T-helper 1 cell treated with Interleukin-12 subunit alpha and Interleukin-12 subunit beta and Interleukin-4 antibody, amounts not matched to agents 30 μg/mL and 1 μg/mL, for 36 hours (primary cell): ENCODE data around the gene TANGO2.

Experiments
- H3K27ac Mint-ChIP-seq: one replicate; pipeline ENCODE4 v1.8.0; 2021; ENCODE audit warnings: mild to moderate bottlenecking, mixed read lengths
- H3K27me3 Mint-ChIP-seq: one replicate; pipeline ENCODE4 v1.8.0; 2021; ENCODE audit warnings: low read depth, mixed read lengths
- H3K36me3 Mint-ChIP-seq: one replicate; pipeline ENCODE4 v1.8.0; 2021; ENCODE audit warnings: low read depth, mixed read lengths
- H3K4me1 Mint-ChIP-seq: one replicate; pipeline ENCODE4 v1.8.0; 2021; ENCODE audit warnings: low read depth, mixed read lengths
- H3K4me3 Mint-ChIP-seq: one replicate; pipeline ENCODE4 v1.8.0; 2021; ENCODE audit warnings: mild to moderate bottlenecking, moderate library complexity, mixed read lengths
- H3K9me3 Mint-ChIP-seq: one replicate; pipeline ENCODE4 v1.8.0; 2021; ENCODE audit warnings: mixed read lengths

The TANGO2 gene

GRCh38 chr22:20087319-20088262, 66.7 kb downstream of the TANGO2 start:
- Mint-ChIP-seq H3K4me3 (no peak overlapping the region), H3K36me3 (peaks cover 41% of the 10 kb centered on the region), H3K9me3 (no peaks in the 10 kb centered on the region), H3K4me1 (peaks cover 32% of the 10 kb centered on the region), H3K27me3 (no peaks in the 10 kb centered on the region), H3K27ac (no peak overlapping the region)

GRCh38 chr22:20088263-20088648, 67.3 kb downstream of the TANGO2 start:
- Mint-ChIP-seq H3K27ac (no peak overlapping the region), H3K9me3 (no peaks in the 10 kb centered on the region), H3K4me3 (no peak overlapping the region), H3K4me1 (peaks cover 26% of the 10 kb centered on the region), H3K27me3 (no peaks in the 10 kb centered on the region), H3K36me3 (peaks cover 41% of the 10 kb centered on the region)

GRCh38 chr22:20089226-20089976, 68.5 kb downstream of the TANGO2 start:
- Mint-ChIP-seq H3K4me3 (no peak overlapping the region), H3K27ac (no peak overlapping the region), H3K4me1 (peaks cover 21% of the 10 kb centered on the region), H3K9me3 (no peaks in the 10 kb centered on the region), H3K36me3 (peaks cover 50% of the 10 kb centered on the region), H3K27me3 (no peaks in the 10 kb centered on the region)

GRCh38 chr22:20089977-20090729, 69.2 kb downstream of the TANGO2 start:
- no peak overlapping the region for H3K4me3 Mint-ChIP-seq
- H3K27ac Mint-ChIP-seq, result no peak overlapping the region
- H3K4me1 Mint-ChIP-seq, result peaks cover 16% of the 10 kb centered on the region
- H3K27me3 Mint-ChIP-seq, result no peaks in the 10 kb centered on the region
- peaks cover 55% of the 10 kb centered on the region for H3K36me3 Mint-ChIP-seq
- H3K9me3 Mint-ChIP-seq, result no peaks in the 10 kb centered on the region

- no peaks in the 10 kb centered on the region for H3K9me3 Mint-ChIP-seq
- no peaks in the 10 kb centered on the region for H3K27me3 Mint-ChIP-seq
- H3K4me3 Mint-ChIP-seq, result no peak overlapping the region
- peaks cover 59% of the 10 kb centered on the region for H3K36me3 Mint-ChIP-seq
- peaks cover 18% of the 10 kb centered on the region for H3K4me1 Mint-ChIP-seq
- H3K27ac Mint-ChIP-seq, result peak overlapping the region; percentile 1
These were observed 69.9 kb downstream of the TANGO2 start for GRCh38 chr22:20090730-20091240.

- Mint-ChIP-seq H3K27ac (no peak overlapping the region), H3K4me3 (no peak overlapping the region), H3K4me1 (peaks cover 15% of the 10 kb centered on the region), H3K9me3 (no peaks in the 10 kb centered on the region), H3K36me3 (peaks cover 62% of the 10 kb centered on the region), H3K27me3 (no peaks in the 10 kb centered on the region)
These were observed 71.0 kb downstream of the TANGO2 start for GRCh38 chr22:20091690-20092476.

GRCh38 chr22:20092477-20092854, 71.6 kb downstream of the TANGO2 start:
- Mint-ChIP-seq H3K36me3 (peaks cover 62% of the 10 kb centered on the region), H3K27me3 (no peaks in the 10 kb centered on the region), H3K4me1 (peaks cover 15% of the 10 kb centered on the region), H3K4me3 (no peak overlapping the region), H3K9me3 (no peaks in the 10 kb centered on the region), H3K27ac (no peak overlapping the region)

GRCh38 chr22:20093418-20094196, 72.7 kb downstream of the TANGO2 start:
- H3K36me3 Mint-ChIP-seq, result peaks cover 63% of the 10 kb centered on the region
- peaks cover 16% of the 10 kb centered on the region for H3K4me1 Mint-ChIP-seq
- no peak overlapping the region for H3K27ac Mint-ChIP-seq
- H3K27me3 Mint-ChIP-seq, result no peaks in the 10 kb centered on the region
- no peaks in the 10 kb centered on the region for H3K9me3 Mint-ChIP-seq
- no peak overlapping the region for H3K4me3 Mint-ChIP-seq

- Mint-ChIP-seq H3K36me3 (peaks cover 69% of the 10 kb centered on the region), H3K4me1 (peaks cover 23% of the 10 kb centered on the region), H3K4me3 (no peak overlapping the region), H3K27me3 (no peaks in the 10 kb centered on the region), H3K27ac (no peak overlapping the region), H3K9me3 (no peaks in the 10 kb centered on the region)
These were observed 73.4 kb downstream of the TANGO2 start for GRCh38 chr22:20094197-20094807.

- Mint-ChIP-seq H3K4me1 (peaks cover 33% of the 10 kb centered on the region), H3K27me3 (no peaks in the 10 kb centered on the region), H3K36me3 (peaks cover 65% of the 10 kb centered on the region), H3K9me3 (no peaks in the 10 kb centered on the region), H3K27ac (no peak overlapping the region), H3K4me3 (no peak overlapping the region)
These were observed 74.6 kb downstream of the TANGO2 start for GRCh38 chr22:20095521-20095920.

GRCh38 chr22:20096574-20097420, 75.9 kb downstream of the TANGO2 start:
- Mint-ChIP-seq H3K9me3 (no peaks in the 10 kb centered on the region), H3K27ac (no peak overlapping the region), H3K4me3 (no peak overlapping the region), H3K4me1 (peaks cover 38% of the 10 kb centered on the region), H3K36me3 (peaks cover 54% of the 10 kb centered on the region), H3K27me3 (no peaks in the 10 kb centered on the region)

GRCh38 chr22:20099099-20099711, 78.3 kb downstream of the TANGO2 start:
- H3K27me3 Mint-ChIP-seq, result no peaks in the 10 kb centered on the region
- H3K9me3 Mint-ChIP-seq, result no peaks in the 10 kb centered on the region
- H3K27ac Mint-ChIP-seq, result peak overlapping the region; percentile 86
- peaks cover 58% of the 10 kb centered on the region for H3K36me3 Mint-ChIP-seq
- H3K4me3 Mint-ChIP-seq, result no peak overlapping the region
- peaks cover 44% of the 10 kb centered on the region for H3K4me1 Mint-ChIP-seq
